HepG2 (cell line): Measurements from ENCODE around the gene RABEPK. TPM values are rescaled to one million over a fixed set of nuclear protein-coding genes. Genes with fewer than 3 reads are reported as not detected.

Experiments
- AFF4 ChIP-seq: sonication (generic); formaldehyde crosslinking; IDR thresholded peaks from 2 replicates; pipeline ENCODE4 v1.4.0; 2020; ENCODE audit warnings: missing genetic modification reagents
- ARID2 ChIP-seq: sonication (generic); formaldehyde crosslinking; IDR thresholded peaks from 2 replicates; pipeline ENCODE4 v1.8.1; 2022; ENCODE audit warnings: mild to moderate bottlenecking, missing genetic modification reagents, borderline replicate concordance
- CEBPG ChIP-seq: IDR thresholded peaks from 2 replicates; pipeline ENCODE4 v1.6.1; 2016
- DRAP1 ChIP-seq: IDR thresholded peaks from 2 replicates; pipeline ENCODE4 v1.6.1; 2016; ENCODE audit warnings: missing genetic modification reagents, missing compliant biosample characterization
- FOSL2 ChIP-seq: sonication (generic); formaldehyde crosslinking; IDR thresholded peaks from 2 replicates; pipeline ENCODE4 v1.4.0; 2020; ENCODE audit warnings: missing genetic modification reagents
- FOXP4 ChIP-seq: sonication (generic); formaldehyde crosslinking; IDR thresholded peaks from 2 replicates; pipeline ENCODE4 v1.4.0; 2020; ENCODE audit warnings: missing genetic modification reagents
- HNF1B ChIP-seq: sonication (generic); formaldehyde crosslinking; IDR thresholded peaks from 2 replicates; pipeline ENCODE4 v1.5.1; 2020; ENCODE audit warnings: mild to moderate bottlenecking, moderate library complexity, missing genetic modification reagents
- HNRNPUL1 ChIP-seq: fragments of 200-400 bp; formaldehyde crosslinking; IDR thresholded peaks from 2 replicates; pipeline ENCODE4 v1.6.1; 2017; ENCODE audit warnings: low read depth, mild to moderate bottlenecking, low read length, moderate library complexity
- MAF1 ChIP-seq: sonication (generic); formaldehyde crosslinking; IDR thresholded peaks from 2 replicates; pipeline ENCODE4 v1.5.0; 2020; ENCODE audit warnings: missing genetic modification reagents, borderline replicate concordance
- MTA3 ChIP-seq: sonication (generic); formaldehyde crosslinking; IDR thresholded peaks from 2 replicates; pipeline ENCODE4 v1.4.0; 2020; ENCODE audit warnings: missing genetic modification reagents
- NFYB ChIP-seq: sonication (generic); formaldehyde crosslinking; IDR thresholded peaks from 2 replicates; pipeline ENCODE4 v1.4.0; 2020; ENCODE audit warnings: missing genetic modification reagents
- SATB2 ChIP-seq: sonication (generic); formaldehyde crosslinking; IDR thresholded peaks from 2 replicates; pipeline ENCODE4 v1.5.0; 2020; ENCODE audit warnings: missing genetic modification reagents
- SMARCC2 ChIP-seq: fragments of 450-650 bp; IDR thresholded peaks from 2 replicates; pipeline ENCODE4 v1.6.1; 2017; ENCODE audit warnings: antibody characterized with exemption, mild to moderate bottlenecking
- ZNF230 ChIP-seq: sonication (generic); formaldehyde crosslinking; IDR thresholded peaks from 2 replicates; pipeline ENCODE4 v1.4.0; 2020; ENCODE audit warnings: mild to moderate bottlenecking, missing genetic modification reagents
- ZNF337 ChIP-seq: sonication (generic); formaldehyde crosslinking; IDR thresholded peaks from 2 replicates; pipeline ENCODE4 v1.5.1; 2020; ENCODE audit warnings: missing genetic modification reagents, low read depth, mild to moderate bottlenecking, borderline replicate concordance
- ZNF432 ChIP-seq: sonication (generic); formaldehyde crosslinking; IDR thresholded peaks from 2 replicates; pipeline ENCODE4 v1.5.0; 2020; ENCODE audit warnings: missing genetic modification reagents, mild to moderate bottlenecking, borderline replicate concordance
- ZNF441 ChIP-seq: sonication (generic); formaldehyde crosslinking; IDR thresholded peaks from 2 replicates; pipeline ENCODE4 v1.7.0; 2021; ENCODE audit warnings: missing genetic modification reagents, borderline replicate concordance
- ZNF562 ChIP-seq: sonication (generic); formaldehyde crosslinking; IDR thresholded peaks from 2 replicates; pipeline ENCODE4 v1.8.0; 2022; ENCODE audit warnings: missing genetic modification reagents, borderline replicate concordance
- ZNF570 ChIP-seq: sonication (generic); formaldehyde crosslinking; IDR thresholded peaks from 2 replicates; pipeline ENCODE4 v1.4.0; 2020; ENCODE audit warnings: mild to moderate bottlenecking, missing genetic modification reagents, borderline replicate concordance
- ZNF839 ChIP-seq: sonication (generic); formaldehyde crosslinking; IDR thresholded peaks from 2 replicates; pipeline ENCODE4 v1.4.0; 2020; ENCODE audit warnings: missing genetic modification reagents, mild to moderate bottlenecking, borderline replicate concordance
- ZNF891 ChIP-seq: sonication (generic); formaldehyde crosslinking; IDR thresholded peaks from 2 replicates; pipeline ENCODE4 v1.5.0; 2020; ENCODE audit warnings: mild to moderate bottlenecking, missing genetic modification reagents
- ZSCAN25 ChIP-seq: sonication (generic); formaldehyde crosslinking; IDR thresholded peaks from 2 replicates; pipeline ENCODE4 v1.8.0; 2022; ENCODE audit warnings: mild to moderate bottlenecking, missing genetic modification reagents
- polyA plus RNA-seq, 8 experiments: library from polyadenylated mRNA; depleted of rRNA in 3 of 8; stranded (reverse) in 7 of 8; unstranded in 1 of 8; fragments of >200 nt; fragmentation: Illumina TruSeq in 4 of 8; extraction: Trizol in 4 of 8; gene quantifications; 2 replicates each; pipeline versions ENCODE4 v1.2.1 to v1.2.3, GENCODE V29; 2011 to 2016; ENCODE audit warnings: low read depth in 4 of 8, missing spikeins in 1 of 8, mixed read lengths in 1 of 8; ENCODE audit not compliant: insufficient read depth in 1 of 8
- total RNA-seq, 5 experiments: library from RNA; depleted of rRNA; stranded (reverse); fragments of >200 nt; fragmentation: Illumina TruSeq; extraction: Trizol; gene quantifications; 2 replicates each; pipeline ENCODE4 v1.2.3, GENCODE V29; 2016; ENCODE audit warnings: low read depth in 1 of 5

The RABEPK gene
- total and polyA plus RNA-seq, 2 of the 13 experiments (the other 11 are each of a cell fraction or from before 2014, with no cell fraction given), result 75.5 to 90.0 TPM

- TF ChIP-seq ZNF441 (CRISPR knock-in tag) (0 out of 2 replicates have a peak, but pooled peaks have one; percentile 77), HNF1B (CRISPR knock-in tag) (0 out of 2 replicates have a peak, but pooled peaks have one; percentile 31), MAF1 (CRISPR knock-in tag) (0 out of 2 replicates have a peak, but pooled peaks have one; percentile 31), ZSCAN25 (CRISPR knock-in tag) (no peak; the same call in 1 of the 2 replicates), ZNF570 (no peak), CEBPG (0 out of 2 replicates have a peak, but pooled peaks have one; percentile 14), SMARCC2 (no peak), ZNF891 (CRISPR knock-in tag) (peak; percentile 44; the same call in 1 of the 2 replicates), NFYB (CRISPR knock-in tag) (no peak; the same call in 1 of the 2 replicates), ZNF562 (no peak), ZNF839 (no peak), ZNF337 (CRISPR knock-in tag) (0 out of 2 replicates have a peak, but pooled peaks have one; percentile 13), HNRNPUL1 (no peak), MTA3 (CRISPR knock-in tag) (no peak), DRAP1 (CRISPR knock-in tag) (no peak), ZNF432 (CRISPR knock-in tag) (no peak; the same call in 1 of the 2 replicates), AFF4 (CRISPR knock-in tag) (no peak), SATB2 (CRISPR knock-in tag) (0 out of 2 replicates have a peak, but pooled peaks have one; percentile 31), FOSL2 (0 out of 2 replicates have a peak, but pooled peaks have one; percentile 12), ARID2 (CRISPR knock-in tag) (no peak), ZNF230 (peak; percentile 76; the same call in 1 of the 2 replicates), FOXP4 (no peak)
Observed at GRCh38 chr9:125261501-125262293, 61.4 kb downstream of the RABEPK start, which contains the start of gene GAPVD1 (continued).
